Activated gamma-delta T cell treated with Interleukin-2 at 50 U/mL for 16 hours (primary cell): ENCODE measurements around the gene BAAT.
"Not testable (repeated sequence)": the region's sequence is repeated elsewhere in the genome, so short reads cannot be mapped to it uniquely, and the experiment has no call there.

ENCODE experiments used
- DNase-seq: peaks from one replicate; pipeline ENCODE4 v3.0.0-alpha.2; 2020

The BAAT gene

GRCh38 chr9:101384873-101385536 lies at the start of gene BAAT:
TSS of gene BAAT (minus strand) at chr9:101385006. CDS start at chr9:101371404, 13,602 bp downstream.
- not testable (repeated sequence) for DNase-seq

DNA sequence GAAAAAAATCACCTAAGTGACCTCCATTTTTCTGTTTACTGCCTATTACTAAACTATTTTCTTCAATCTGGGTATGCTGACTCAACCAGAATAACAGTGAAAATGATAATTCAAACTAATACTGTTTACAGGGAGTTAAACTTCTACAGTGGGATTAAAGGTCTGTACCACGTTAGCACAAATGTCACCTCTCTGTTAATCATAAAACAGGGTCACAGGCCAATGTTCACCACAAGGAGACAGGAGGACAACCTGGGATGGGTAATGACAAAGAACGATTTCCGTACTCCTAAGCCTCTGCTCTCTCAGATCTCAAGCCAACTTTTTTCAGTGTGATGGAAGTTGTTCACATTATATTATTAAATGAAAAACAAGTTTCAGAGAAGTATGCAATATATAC lies 48.4 kb upstream of the BAAT start:
- DNase-seq, result no peak

GRCh38 chr9:101432740-101433139 lies 47.9 kb upstream of the BAAT start:
- DNase-seq, result no peak

DNA sequence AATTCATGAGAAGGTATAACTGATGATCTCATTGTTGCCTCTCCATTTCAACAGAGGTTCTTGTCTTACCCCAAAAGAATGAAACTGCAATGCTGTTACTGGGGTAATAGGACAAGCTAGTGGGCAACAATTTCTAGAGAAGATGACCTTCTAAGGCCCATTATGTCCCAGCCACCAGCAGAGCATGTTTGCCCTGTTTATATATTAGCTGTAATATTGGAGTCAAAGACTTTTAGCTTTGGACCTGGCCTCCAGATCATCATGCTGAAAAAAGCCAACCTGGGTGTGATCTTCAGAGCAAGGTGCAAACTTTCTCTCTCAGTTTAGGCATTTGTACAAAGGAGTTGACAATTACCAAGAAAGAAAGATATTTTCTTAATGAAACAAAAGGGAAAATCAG lies 47.4 kb upstream of the BAAT start:
- DNase-seq, result no peak

DNA sequence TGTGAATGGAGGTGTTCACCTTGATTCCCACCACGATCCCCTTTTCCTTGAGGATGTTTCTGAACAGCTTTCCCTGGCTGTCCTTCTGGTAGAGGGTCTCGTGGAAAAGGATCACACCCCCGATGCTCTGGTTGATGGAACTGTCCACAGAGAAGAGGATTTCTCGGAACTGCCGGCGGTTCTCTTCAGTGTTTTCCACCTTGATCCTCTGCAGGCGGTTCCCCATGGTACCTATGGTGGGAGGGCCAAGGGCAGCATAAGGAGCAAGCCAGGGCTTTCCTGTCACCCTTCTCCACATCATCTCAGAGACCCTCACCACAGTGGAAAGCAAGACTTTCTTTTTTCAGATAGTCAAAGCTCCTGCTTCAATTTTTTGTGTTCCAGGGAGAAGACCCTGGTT lies 44.9 kb upstream of the BAAT start:
- DNase-seq, result no peak

DNA sequence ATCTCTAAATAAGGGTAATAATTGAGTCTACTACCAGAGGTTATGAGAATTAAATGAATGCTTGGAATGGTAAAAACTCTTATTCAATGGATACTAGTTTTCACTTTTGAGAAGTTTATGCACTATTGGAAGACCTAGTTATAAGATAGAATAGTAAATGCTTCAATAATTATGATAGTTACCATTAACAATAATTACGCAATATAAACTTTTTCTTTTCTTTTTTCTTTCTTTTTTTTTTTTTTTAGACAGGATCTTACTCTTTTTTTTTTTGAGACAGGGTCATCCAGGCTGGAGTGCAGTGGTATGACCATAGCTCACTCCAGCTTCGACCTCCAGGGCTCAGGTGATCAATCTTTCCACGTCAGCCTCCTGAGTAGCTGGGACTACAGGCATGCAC lies 44.1 kb upstream of the BAAT start:
- DNase-seq, result no peak

GRCh38 chr9:101427957-101428655 lies 43.3 kb upstream of the BAAT start:
- no peak for DNase-seq

DNA sequence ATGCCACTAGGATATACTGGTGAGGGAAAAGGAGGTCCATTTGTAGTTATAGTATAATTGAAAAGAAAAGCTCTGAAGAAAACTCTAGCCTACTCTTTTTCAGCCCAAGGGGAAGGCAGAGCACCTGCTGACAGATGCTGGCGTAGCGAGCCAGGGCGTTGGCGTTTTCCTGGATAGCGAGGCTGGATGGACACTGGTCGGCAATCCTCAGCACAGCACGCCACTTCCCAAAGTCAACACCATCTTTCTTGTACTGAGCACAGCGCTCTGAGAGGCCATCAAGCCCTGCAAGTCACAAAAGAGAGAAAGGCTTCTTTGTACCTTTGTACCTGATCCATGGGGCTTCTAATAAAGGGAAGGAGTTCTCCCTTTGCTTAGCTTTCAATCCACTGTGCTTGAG lies 42.6 kb upstream of the BAAT start:
- no peak for DNase-seq

DNA sequence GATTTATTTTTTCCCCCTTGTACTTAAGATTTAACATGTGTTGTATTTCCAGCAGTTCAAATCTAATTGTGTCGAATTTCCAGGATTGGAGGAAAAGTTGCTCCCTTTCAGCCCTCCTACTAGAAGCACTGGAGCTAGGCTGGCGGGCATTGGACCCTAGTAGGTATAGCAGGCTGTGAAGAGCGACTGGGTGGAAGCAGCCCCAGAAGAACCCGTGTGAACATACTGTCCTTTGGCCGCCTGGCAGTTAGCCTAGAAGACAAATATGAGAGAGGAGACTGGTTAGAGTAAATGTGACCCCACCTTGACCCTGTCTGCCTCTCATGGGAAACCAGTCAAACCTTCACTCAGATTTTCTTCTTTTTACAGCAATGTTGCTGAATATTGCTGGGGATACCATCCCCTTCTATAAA lies 36.9 kb upstream of the BAAT start:
- DNase-seq, result no peak

DNA sequence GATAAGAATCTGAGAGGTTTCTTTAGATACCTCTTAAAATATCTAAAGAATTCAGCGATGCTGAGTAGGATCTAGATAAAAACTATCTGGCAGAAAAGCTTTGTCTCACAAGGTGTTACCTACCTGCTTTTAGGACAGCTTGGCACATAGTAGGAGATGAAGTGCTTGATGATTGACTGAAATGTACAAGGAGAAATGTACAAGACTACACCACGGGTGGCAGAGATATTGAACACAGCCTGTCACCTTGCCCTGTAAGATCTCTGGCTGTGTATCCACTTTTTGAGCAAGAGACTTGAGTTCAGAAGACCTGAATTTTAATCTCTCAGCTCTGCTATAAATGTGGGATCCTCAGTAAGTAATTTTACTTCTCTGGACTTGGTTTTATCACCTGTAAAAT lies 35.1 kb upstream of the BAAT start:
- DNase-seq, result no peak

- DNase-seq, result no peak
Measured at GRCh38 chr9:101418518-101419430, 34.0 kb upstream of the BAAT start.

GRCh38 chr9:101417977-101418376 lies 33.2 kb upstream of the BAAT start:
- DNase-seq, result no peak

- DNase-seq, result no peak
Measured at GRCh38 chr9:101417389-101417788, 32.6 kb upstream of the BAAT start.

GRCh38 chr9:101415578-101415977 lies 30.8 kb upstream of the BAAT start:
- no peak for DNase-seq

DNA sequence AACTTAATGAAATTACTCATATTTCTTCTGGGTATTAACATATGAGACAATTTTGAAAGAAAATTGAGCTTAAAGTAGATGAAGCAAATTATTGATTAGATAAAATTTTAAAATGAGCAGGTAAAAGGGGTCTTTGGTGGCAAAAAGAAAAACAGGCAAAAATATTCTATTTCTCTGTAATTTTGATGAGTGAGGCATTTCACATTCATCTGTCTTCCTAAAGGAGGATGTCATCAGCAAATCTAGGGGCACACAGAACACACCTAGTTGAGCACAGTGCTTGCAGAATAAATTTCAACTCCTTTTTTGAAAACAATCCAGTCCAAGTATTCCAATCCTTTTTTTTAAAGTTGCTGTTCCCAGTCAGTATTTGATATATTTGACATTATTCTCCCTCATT lies 30.0 kb upstream of the BAAT start:
- DNase-seq, result no peak

- DNase-seq, result no peak
Measured at GRCh38 chr9:101409079-101409477, 24.3 kb upstream of the BAAT start.

DNA sequence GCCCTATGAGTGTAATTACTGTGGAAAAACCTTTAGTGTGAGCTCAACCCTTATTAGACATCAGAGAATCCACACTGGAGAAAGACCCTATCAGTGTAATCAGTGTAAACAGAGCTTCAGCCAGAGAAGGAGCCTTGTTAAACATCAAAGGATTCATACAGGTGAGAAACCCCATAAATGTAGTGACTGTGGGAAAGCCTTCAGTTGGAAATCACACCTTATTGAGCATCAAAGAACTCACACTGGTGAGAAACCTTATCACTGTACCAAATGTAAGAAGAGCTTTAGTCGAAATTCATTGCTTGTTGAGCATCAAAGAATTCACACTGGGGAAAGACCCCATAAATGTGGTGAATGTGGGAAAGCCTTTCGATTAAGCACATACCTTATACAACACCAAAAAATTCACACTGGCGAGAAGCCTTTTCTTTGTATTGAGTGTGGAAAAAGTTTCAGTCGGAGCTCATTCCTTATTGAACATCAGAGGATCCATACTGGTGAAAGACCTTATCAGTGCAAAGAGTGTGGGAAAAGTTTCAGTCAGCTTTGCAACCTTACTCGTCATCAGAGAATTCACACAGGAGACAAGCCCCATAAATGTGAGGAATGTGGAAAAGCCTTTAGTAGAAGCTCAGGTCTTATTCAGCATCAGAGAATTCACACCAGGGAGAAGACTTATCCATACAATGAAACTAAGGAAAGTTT lies 23.7 kb upstream of the BAAT start:
- DNase-seq, result no peak

DNA sequence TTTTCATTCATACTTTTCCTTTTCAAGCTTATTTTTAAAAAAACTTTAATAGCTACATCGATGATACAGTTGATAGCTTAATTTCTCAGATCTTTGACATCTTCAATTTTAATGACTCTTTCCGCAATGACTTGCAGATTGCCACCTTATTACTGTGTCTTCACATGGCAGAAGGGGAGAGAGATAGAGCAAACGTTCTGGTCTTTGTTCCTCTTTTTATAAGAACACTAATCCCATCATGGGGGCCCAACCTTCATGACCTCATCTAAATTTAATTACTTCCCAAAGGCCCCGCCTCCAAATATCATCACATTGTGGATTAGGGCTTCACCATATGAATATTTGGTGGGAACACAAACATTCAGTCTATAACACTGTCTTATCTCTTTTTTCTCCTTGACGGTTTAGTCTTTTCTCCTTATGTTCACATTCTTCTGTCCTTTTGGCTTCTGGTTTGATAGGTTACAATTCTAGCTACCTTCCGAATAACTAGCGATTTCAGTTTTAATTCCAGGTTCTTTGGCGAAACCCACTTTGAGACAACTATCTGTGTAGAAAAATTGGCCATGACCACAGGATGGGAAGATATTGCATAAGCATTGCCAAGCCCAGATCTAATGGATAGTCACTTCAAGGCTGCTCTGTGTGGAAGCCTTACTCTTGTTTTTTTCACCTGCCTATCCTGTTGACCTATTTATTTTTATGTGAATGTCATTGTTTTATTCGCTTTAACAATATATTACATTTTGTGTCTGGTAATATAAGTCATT lies 18.9 kb upstream of the BAAT start:
- DNase-seq, result no peak

DNA sequence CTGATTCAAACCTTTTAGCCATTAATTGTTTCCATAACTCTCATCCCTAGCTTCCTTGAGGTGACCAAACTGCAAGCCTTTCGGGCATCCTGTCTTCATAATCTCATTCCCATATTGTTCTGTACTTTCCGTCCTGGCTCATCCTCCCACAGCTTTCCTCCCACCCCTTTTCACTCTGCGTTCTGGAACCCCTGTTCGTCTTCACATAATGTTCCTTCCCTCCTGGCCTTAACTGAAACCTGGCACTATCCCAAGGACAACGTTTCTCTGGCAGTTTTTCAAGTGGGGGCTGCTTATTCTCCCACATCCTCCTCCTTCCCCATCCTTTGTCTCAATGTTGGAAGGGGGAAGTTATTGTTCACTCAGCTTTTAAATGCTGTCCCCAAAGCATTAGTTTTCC lies 15.3 kb upstream of the BAAT start:
- no peak for DNase-seq

GRCh38 chr9:101399643-101399970 lies 14.8 kb upstream of the BAAT start:
- no peak for DNase-seq

DNA sequence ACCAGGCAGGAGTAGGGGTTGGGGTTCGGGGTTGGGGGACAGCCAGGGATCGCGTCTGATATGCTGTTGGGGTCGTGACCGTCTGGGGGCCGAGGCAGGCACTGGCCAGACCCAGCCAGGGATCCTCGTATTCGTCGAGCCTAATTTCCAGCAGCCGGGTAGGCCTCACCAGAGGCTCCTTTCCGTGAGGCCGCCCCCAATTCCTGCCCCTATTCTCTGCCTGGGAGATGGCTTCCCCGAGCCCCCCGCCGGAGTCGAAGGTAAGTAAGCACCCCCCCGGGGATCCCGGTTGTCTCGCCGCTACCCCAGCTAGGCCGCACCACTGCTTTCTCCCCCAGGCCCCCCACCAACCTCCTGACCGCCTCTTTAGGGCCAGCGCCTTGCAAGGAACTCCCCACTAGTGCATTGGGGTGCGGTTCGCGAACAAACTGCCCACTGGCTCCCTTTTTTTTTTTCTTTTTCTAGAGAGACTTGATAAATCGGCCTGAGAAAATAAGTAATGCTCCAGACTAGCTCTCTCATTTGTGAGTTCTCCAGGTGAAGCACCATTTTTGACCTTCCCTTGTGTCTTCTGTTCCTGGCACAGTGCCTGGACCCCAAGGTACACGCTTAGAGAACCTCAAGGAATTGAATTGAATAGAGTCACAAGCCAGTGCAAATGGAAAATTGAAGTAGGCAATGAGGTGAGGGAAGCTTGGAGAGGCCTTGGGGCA lies 14.3 kb upstream of the BAAT start:
- DNase-seq, result no peak
